ENCODE results near the gene P3H2.

DNA sequence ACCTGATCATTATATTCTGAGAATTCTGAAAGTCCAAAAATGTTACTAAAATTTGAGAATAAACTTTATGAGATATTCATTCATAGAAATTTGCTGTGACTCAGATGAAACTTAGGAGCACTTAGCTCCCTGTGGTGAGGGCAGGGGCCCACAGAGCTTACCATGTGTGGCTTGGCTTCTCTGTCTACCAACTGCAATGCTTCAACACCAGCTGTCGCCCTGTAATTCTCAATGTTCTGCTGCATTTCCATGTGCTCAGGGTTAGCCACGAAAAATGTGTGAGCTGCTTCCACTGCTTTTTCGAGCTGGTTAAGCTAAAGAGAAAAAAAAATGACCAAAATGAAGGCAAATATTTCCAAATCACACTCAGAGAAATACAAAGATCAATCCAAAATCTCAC, 125.6 kb downstream of the P3H2 start:
- TF ChIP-seq, protein P1, sequence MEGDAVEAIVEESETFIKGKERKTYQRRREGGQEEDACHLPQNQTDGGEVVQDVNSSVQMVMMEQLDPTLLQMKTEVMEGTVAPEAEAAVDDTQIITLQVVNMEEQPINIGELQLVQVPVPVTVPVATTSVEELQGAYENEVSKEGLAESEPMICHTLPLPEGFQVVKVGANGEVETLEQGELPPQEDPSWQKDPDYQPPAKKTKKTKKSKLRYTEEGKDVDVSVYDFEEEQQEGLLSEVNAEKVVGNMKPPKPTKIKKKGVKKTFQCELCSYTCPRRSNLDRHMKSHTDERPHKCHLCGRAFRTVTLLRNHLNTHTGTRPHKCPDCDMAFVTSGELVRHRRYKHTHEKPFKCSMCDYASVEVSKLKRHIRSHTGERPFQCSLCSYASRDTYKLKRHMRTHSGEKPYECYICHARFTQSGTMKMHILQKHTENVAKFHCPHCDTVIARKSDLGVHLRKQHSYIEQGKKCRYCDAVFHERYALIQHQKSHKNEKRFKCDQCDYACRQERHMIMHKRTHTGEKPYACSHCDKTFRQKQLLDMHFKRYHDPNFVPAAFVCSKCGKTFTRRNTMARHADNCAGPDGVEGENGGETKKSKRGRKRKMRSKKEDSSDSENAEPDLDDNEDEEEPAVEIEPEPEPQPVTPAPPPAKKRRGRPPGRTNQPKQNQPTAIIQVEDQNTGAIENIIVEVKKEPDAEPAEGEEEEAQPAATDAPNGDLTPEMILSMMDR (IDR thresholded peaks at IDR 0.05 in 4 of 5, conservative IDR thresholded peaks at IDR 0.05 in 1 of 5) = no peak
- TF ChIP-seq POLR2A (IDR thresholded peaks at IDR 0.05) = no peak

All from gastrocnemius medialis (tissue), 4 donors.